ENCODE measurements around the gene OVOL1. TPM values are rescaled to one million over a fixed set of nuclear protein-coding genes. Genes with fewer than 3 reads are reported as not detected.

The OVOL1 gene
- total and polyA plus RNA-seq, 2 of the 8 experiments (the other 6 are each of a cell fraction or from before 2014, with no cell fraction given) = 2.6 to 3.4 TPM

DNA sequence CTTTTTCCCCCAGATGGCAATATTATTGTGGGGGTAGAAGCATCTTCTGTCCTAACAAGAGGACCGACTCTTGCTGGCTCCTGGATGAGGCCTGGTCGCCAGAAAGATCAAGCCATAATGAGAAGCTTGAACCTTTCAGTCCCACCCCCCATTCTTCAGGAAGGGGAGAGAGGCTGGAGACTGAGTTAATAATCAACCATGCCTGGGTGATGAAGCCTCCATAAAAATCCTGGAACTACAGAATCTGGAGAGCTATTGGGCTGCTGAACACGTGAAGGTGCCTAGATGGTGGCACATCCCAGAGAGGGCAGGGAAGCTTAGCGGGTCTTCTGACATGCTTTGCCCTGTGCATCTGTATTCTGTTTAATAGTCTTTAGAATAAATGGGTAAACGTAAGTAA, 22.4 kb upstream of the OVOL1 start (continued):
- TF ChIP-seq, protein P1, sequence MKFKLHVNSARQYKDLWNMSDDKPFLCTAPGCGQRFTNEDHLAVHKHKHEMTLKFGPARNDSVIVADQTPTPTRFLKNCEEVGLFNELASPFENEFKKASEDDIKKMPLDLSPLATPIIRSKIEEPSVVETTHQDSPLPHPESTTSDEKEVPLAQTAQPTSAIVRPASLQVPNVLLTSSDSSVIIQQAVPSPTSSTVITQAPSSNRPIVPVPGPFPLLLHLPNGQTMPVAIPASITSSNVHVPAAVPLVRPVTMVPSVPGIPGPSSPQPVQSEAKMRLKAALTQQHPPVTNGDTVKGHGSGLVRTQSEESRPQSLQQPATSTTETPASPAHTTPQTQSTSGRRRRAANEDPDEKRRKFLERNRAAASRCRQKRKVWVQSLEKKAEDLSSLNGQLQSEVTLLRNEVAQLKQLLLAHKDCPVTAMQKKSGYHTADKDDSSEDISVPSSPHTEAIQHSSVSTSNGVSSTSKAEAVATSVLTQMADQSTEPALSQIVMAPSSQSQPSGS (IDR thresholded peaks at IDR 0.05; ENCODE audit: low read length) = no peak
- TF ChIP-seq TEAD4 (IDR thresholded peaks at IDR 0.05; ENCODE audit: low read depth, low read length) (no peak), TCF12 (IDR thresholded peaks at IDR 0.05; ENCODE audit: low read depth, low read length) (no peak), RFX5 (IDR thresholded peaks at IDR 0.05; ENCODE audit: borderline replicate concordance, low read depth, low read length) (no peak), JUN (IDR thresholded peaks at IDR 0.05; ENCODE audit: low read depth, low read length) (no peak), TAF7 (optimal IDR thresholded peaks at IDR 0.05; ENCODE audit: borderline replicate concordance, low read depth, low read length) (no peak), TBP (IDR thresholded peaks at IDR 0.05; ENCODE audit: low read depth, low read length) (no peak), KDM4A (IDR thresholded peaks at IDR 0.05; ENCODE audit: low read depth, low read length, severe bottlenecking) (no peak)
